K562 (cell line): ENCODE data around the gene NUAK1. TPM values are rescaled to one million over a fixed set of nuclear protein-coding genes. Genes with fewer than 3 reads are reported as not detected.

Source experiments
- ATAC-seq: fragments of 200-7000 bp; cut with Tn5 transposase; 3 replicates; pipeline ENCODE4 v1.9.1; 2020; ENCODE audit warnings: moderate library complexity
- BruUV-seq: library from RNA; stranded (reverse); fragments of 400-500 nt; replicated peaks from 2 replicates; lab custom pipeline; 2021; lab: Mats Ljungman, UMichigan
- CTCF ChIA-PET: fragments of 300-600 bp; formaldehyde crosslinking; extraction: SDS; loops from one replicate; lab custom pipeline; 2021; ENCODE audit warnings: low intra/inter-chr PET ratio; lab: Yijun Ruan, JAX
- POLR2A ChIA-PET: fragments of 300-600, 350-650 bp; sonication (Branson Sonifier 250); formaldehyde crosslinking; extraction: SDS; loops from one replicate; lab custom pipeline; 2021; ENCODE audit warnings: antibody characterized with exemption, inconsistent platforms; lab: Yijun Ruan, JAX
- DNase-seq, 4 experiments: peaks; one replicate each; pipeline versions ENCODE4 v3.0.0 to v3.0.0-alpha.2; 2011 to 2018; ENCODE audit warnings: low spot score in 3 of 4, mixed read lengths in 3 of 4; ENCODE audit errors: extremely low read depth in 1 of 4
- FAIRE-seq: peaks from 2 replicates; lab custom pipeline; 2011; peaks lifted over from hg19 to GRCh38; lab: Jason Lieb, UNC
- H2AFZ ChIP-seq: 2 replicates; pipeline ENCODE4 v1.6.0; 2011; ENCODE audit warnings: low read depth, low read length, control low read depth, inconsistent platforms
- H3K27ac ChIP-seq: fragments of 200-600 bp; 3 replicates; pipeline ENCODE4 v1.8.0; 2011; ENCODE audit warnings: low read depth, mild to moderate bottlenecking, control low read depth, inconsistent platforms, low read length, moderate library complexity, mixed read lengths; ENCODE audit errors: extremely low read depth
- H3K27me3 ChIP-seq, 2 experiments: fragments of 300-600 bp in 1 of 2; 2 replicates in 1 of 2; 3 replicates in 1 of 2; pipeline versions ENCODE4 v1.6.0 to v1.8.0; 2011; ENCODE audit warnings: inconsistent platforms in 2 of 2, low read length in 2 of 2, mild to moderate bottlenecking in 1 of 2, mixed read lengths in 1 of 2, moderate library complexity in 1 of 2; ENCODE audit not compliant: control insufficient read depth in 2 of 2, insufficient read depth in 2 of 2
- H3K36me3 ChIP-seq: fragments of 300-600 bp; 3 replicates; pipeline ENCODE4 v1.8.0; 2011; ENCODE audit warnings: mild to moderate bottlenecking, low read length, inconsistent platforms; ENCODE audit not compliant: control insufficient read depth, insufficient read depth
- H3K4me1 ChIP-seq, 2 experiments: fragments of 200-600 bp in 1 of 2; replicated peaks in 1 of 2; 2 replicates in 1 of 2; 3 replicates in 1 of 2; pipeline versions ENCODE4 v1.5.1 to v1.8.0; 2011; ENCODE audit warnings: inconsistent platforms in 2 of 2, low read length in 2 of 2, mild to moderate bottlenecking in 1 of 2, mixed read lengths in 1 of 2, moderate library complexity in 1 of 2; ENCODE audit not compliant: control insufficient read depth in 2 of 2, insufficient read depth in 2 of 2
- H3K4me2 ChIP-seq: 2 replicates; pipeline ENCODE4 v1.6.1; 2011; ENCODE audit warnings: low read length, control low read depth, inconsistent platforms, mixed read lengths; ENCODE audit not compliant: insufficient read depth
- H3K4me3 ChIP-seq: fragments of 200-600 bp; sonication (generic), shearing (Covaris generic); 2 replicates; pipeline ENCODE4 v1.5.1; 2016; ENCODE audit warnings: control low read depth, inconsistent platforms
- H3K79me2 ChIP-seq: fragments of 200-600 bp; 3 replicates; pipeline ENCODE4 v1.8.0; 2011; ENCODE audit warnings: low read length, inconsistent platforms; ENCODE audit not compliant: control insufficient read depth, insufficient read depth
- H3K9ac ChIP-seq, 2 experiments: 2 replicates each; pipeline versions ENCODE4 v1.6.0 to v1.6.1; 2011; ENCODE audit warnings: low read depth in 2 of 2, low read length in 2 of 2, control low read depth in 1 of 2, inconsistent platforms in 1 of 2, mild to moderate bottlenecking in 1 of 2, mixed read lengths in 1 of 2; ENCODE audit not compliant: insufficient read depth in 1 of 2
- H3K9me1 ChIP-seq: one replicate; pipeline ENCODE4 v1.6.0; 2011; ENCODE audit warnings: inconsistent platforms, mild to moderate bottlenecking, low read length, moderate library complexity; ENCODE audit not compliant: control insufficient read depth, insufficient read depth
- H3K9me3 ChIP-seq: replicated peaks from 2 replicates; pipeline ENCODE4 v1.5.1; 2011; ENCODE audit warnings: low read depth, low read length, inconsistent platforms; ENCODE audit not compliant: control insufficient read depth, insufficient read depth
- H4K20me1 ChIP-seq: replicated peaks from 2 replicates; pipeline ENCODE4 v1.6.1; 2011; ENCODE audit warnings: low read length, inconsistent platforms, mixed read lengths; ENCODE audit not compliant: control insufficient read depth, insufficient read depth
- C11orf30 ChIP-seq: fragments of 450-650 bp; IDR thresholded peaks from 2 replicates; pipeline ENCODE4 v1.6.1; 2016; ENCODE audit warnings: low read depth, mild to moderate bottlenecking
- DIDO1 ChIP-seq: fragments of 450-650 bp; IDR thresholded peaks from 2 replicates; pipeline ENCODE4 v1.6.1; 2016; ENCODE audit warnings: low read depth, missing biosample characterization, missing genetic modification characterization
- E2F3 ChIP-seq: fragments of 250-450 bp; sonication (Bioruptor Pico); IDR thresholded peaks from 2 replicates; pipeline ENCODE4 v1.4.0; 2020; ENCODE audit warnings: mild to moderate bottlenecking
- MEF2D ChIP-seq: conservative IDR thresholded peaks from 2 replicates; pipeline ENCODE4 v1.6.1; 2016; ENCODE audit warnings: low read depth, missing genetic modification characterization, missing compliant biosample characterization
- NFXL1 ChIP-seq: fragments of 450-650 bp; formaldehyde crosslinking; IDR thresholded peaks from 2 replicates; pipeline ENCODE4 v1.4.0; 2021; ENCODE audit warnings: mild to moderate bottlenecking
- NRF1 ChIP-seq, 2 experiments: fragments of 450-650 bp; IDR thresholded peaks in 1 of 2; conservative IDR thresholded peaks in 1 of 2; 2 replicates each; pipeline ENCODE4 v1.6.1; 2014; ENCODE audit warnings: mild to moderate bottlenecking in 2 of 2
- POLR2H ChIP-seq: IDR thresholded peaks from 2 replicates; pipeline ENCODE4 v1.6.1; 2016; ENCODE audit warnings: missing genetic modification characterization, low read depth, mild to moderate bottlenecking, control low read depth, missing compliant biosample characterization, moderate library complexity
- PRMT5 ChIP-seq: sonication (generic); formaldehyde crosslinking; IDR thresholded peaks from 2 replicates; pipeline ENCODE4 v1.5.0; 2020; ENCODE audit warnings: missing genetic modification reagents
- RFX1 ChIP-seq: fragments of 450-650 bp; IDR thresholded peaks from 2 replicates; pipeline ENCODE4 v1.6.1; 2016; ENCODE audit warnings: mild to moderate bottlenecking, moderate library complexity
- SUPT5H ChIP-seq: fragments of 450-650 bp; IDR thresholded peaks from 2 replicates; pipeline ENCODE4 v1.6.1; 2016
- ZNF134 ChIP-seq: fragments of 250-450 bp; sonication (Bioruptor Pico); conservative IDR thresholded peaks from 2 replicates; pipeline ENCODE4 v1.4.0; 2020
- ZNF143 ChIP-seq: sonication (generic); formaldehyde crosslinking; IDR thresholded peaks from 2 replicates; pipeline ENCODE4 v1.9.0; 2022; ENCODE audit warnings: mild to moderate bottlenecking, missing genetic modification reagents
- ZNF146 ChIP-seq: IDR thresholded peaks from one replicate; pipeline ENCODE4 v1.6.1; 2018; ENCODE audit warnings: missing compliant biosample characterization; ENCODE audit not compliant: unreplicated experiment
- WGBS: fragments of 100-300 bp; shearing (Covaris generic); methylation state at CpG from one replicate; pipeline ENCODE4 v1.1.6; 2016; ENCODE audit warnings: low coverage, mixed read lengths; ENCODE audit not compliant: insufficient coverage; ENCODE audit errors: missing lambda C conversion rate; 5-methylcytosine and 5-hydroxymethylcytosine counted together
- in situ Hi-C: fragments of 300-500 bp; cut with MboI; formaldehyde crosslinking; loops from 4 replicates; pipeline ENCODE4 v1.15.0; 2018; ENCODE audit warnings: inconsistent platforms, mixed read lengths
- intact Hi-C: fragments of 100-400 bp; cut with micrococcal nuclease; formaldehyde crosslinking; loops from 2 replicates; pipeline ENCODE4 v1.14.2; 2022
- polyA plus RNA-seq, 8 experiments: library from polyadenylated mRNA; depleted of rRNA in 4 of 8; stranded (reverse) in 5 of 8; unstranded in 3 of 8; fragments of >200 nt; fragmentation: Nextera tagmentation in 2 of 8; fragmentation: Illumina TruSeq in 1 of 8; extraction: Ambion mirVana in 2 of 8; extraction: Trizol in 1 of 8; gene quantifications; 2 replicates each; pipeline versions ENCODE4 v1.2.1 to v1.2.3, GENCODE V29; 2011 to 2014; ENCODE audit warnings: inconsistent platforms in 1 of 8, missing spikeins in 1 of 8
- total RNA-seq, 7 experiments: library from RNA; depleted of rRNA in 6 of 7; stranded (reverse); fragments of >200 nt in 6 of 7; fragmentation: Illumina TruSeq in 2 of 7; extraction: Trizol in 2 of 7; gene quantifications; 2 replicates each; pipeline versions ENCODE4 v1.2.1 to v1.2.3, GENCODE V29; 2011 to 2021; ENCODE audit warnings: low replicate concordance in 1 of 7
- TF ChIP-seq, protein P1 (sequence below): fragments of 200-400 bp; formaldehyde crosslinking; IDR thresholded peaks from 2 replicates; pipeline ENCODE4 v1.6.1; 2017; ENCODE audit warnings: mild to moderate bottlenecking, low read depth, low read length, moderate library complexity
- TF ChIP-seq, protein P2 (sequence below): fragments of 450-650 bp; conservative IDR thresholded peaks from 2 replicates; pipeline ENCODE4 v1.6.1; 2016; ENCODE audit warnings: missing genetic modification characterization, low read depth, mild to moderate bottlenecking, missing compliant biosample characterization, moderate library complexity
- TF ChIP-seq, protein P3 (sequence below): fragments of 250-450 bp; sonication (Bioruptor Pico); IDR thresholded peaks from 2 replicates; pipeline ENCODE4 v1.5.0; 2022; ENCODE audit warnings: mild to moderate bottlenecking
- TF ChIP-seq, protein P4 (sequence below): fragments of 250-450 bp; sonication (Bioruptor Pico); IDR thresholded peaks from 2 replicates; pipeline ENCODE4 v1.4.0; 2020; ENCODE audit warnings: mild to moderate bottlenecking

NUAK1 gene
- total and polyA plus RNA-seq, 9 of the 15 experiments (the other 6 are each of a cell fraction or from before 2014, with no cell fraction given): 0.02 TPM; not detected in 8

DNA sequence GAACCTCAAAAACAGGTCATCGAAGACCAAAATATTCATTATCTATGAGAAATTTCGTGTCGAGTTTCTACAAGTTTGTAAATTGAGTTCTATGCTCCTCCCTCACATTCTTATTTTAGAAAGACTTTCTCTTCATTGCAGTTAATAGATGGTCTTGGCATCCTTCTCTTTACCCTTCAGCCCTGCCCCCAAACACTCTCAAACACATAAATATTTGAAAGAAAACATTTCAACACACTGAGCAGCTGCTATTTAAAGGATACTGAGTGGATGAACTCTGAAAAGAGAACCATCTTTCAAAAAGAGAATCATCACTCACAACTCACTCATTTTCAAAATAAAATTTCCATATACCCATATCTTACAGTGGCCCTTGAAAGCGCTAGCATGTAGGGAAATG, 67.1 kb downstream of the NUAK1 start:
- Histone ChIP-seq H3K36me3 (no peaks in the 10 kb centered on the region), H3K27me3 (peaks cover 0 to 24% of the 10 kb centered on the region in 2 experiments; a peak in 1 of 5 replicates), H3K9me1 (no peaks in the 10 kb centered on the region), H3K4me1 (no peaks in the 10 kb centered on the region), H4K20me1 (peaks cover 7% of the 10 kb centered on the region; the same call in 1 of the 2 replicates), H3K27ac (no peak overlapping the region), H3K4me3 (no peak overlapping the region), H3K9ac (no peak overlapping the region), H3K9me3 (no peaks in the 10 kb centered on the region), H3K79me2 (no peaks in the 10 kb centered on the region), H2AFZ (no peak overlapping the region), H3K4me2 (no peak overlapping the region)
- in situ Hi-C loops (no loop called here), intact Hi-C loops (no loop called here)
- BruUV-seq: no TSS peak
- FAIRE-seq (no peak), ATAC-seq (no peak), DNase-seq (no peak)
- POLR2A ChIA-PET: no interaction called here
- CTCF ChIA-PET: no interaction called here
- TF ChIP-seq ZNF146 (no peak), E2F3 (no peak), SUPT5H (no peak), PRMT5 (CRISPR knock-in tag) (no peak), NRF1 (conservative IDR thresholded peaks at IDR 0.05 in 1 of 2, IDR thresholded peaks at IDR 0.05 in 1 of 2) (no peak), RFX1 (no peak), NFXL1 (CRISPR knock-in tag) (no peak), DIDO1 (no peak), MEF2D (no peak), POLR2H (tag) (no peak), ZNF143 (CRISPR knock-in tag) (no peak), ZNF134 (CRISPR knock-in tag) (no peak), C11orf30 (no peak)
- TF ChIP-seq, protein P1, sequence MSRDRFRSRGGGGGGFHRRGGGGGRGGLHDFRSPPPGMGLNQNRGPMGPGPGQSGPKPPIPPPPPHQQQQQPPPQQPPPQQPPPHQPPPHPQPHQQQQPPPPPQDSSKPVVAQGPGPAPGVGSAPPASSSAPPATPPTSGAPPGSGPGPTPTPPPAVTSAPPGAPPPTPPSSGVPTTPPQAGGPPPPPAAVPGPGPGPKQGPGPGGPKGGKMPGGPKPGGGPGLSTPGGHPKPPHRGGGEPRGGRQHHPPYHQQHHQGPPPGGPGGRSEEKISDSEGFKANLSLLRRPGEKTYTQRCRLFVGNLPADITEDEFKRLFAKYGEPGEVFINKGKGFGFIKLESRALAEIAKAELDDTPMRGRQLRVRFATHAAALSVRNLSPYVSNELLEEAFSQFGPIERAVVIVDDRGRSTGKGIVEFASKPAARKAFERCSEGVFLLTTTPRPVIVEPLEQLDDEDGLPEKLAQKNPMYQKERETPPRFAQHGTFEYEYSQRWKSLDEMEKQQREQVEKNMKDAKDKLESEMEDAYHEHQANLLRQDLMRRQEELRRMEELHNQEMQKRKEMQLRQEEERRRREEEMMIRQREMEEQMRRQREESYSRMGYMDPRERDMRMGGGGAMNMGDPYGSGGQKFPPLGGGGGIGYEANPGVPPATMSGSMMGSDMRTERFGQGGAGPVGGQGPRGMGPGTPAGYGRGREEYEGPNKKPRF: no peak
- TF ChIP-seq, protein P2, sequence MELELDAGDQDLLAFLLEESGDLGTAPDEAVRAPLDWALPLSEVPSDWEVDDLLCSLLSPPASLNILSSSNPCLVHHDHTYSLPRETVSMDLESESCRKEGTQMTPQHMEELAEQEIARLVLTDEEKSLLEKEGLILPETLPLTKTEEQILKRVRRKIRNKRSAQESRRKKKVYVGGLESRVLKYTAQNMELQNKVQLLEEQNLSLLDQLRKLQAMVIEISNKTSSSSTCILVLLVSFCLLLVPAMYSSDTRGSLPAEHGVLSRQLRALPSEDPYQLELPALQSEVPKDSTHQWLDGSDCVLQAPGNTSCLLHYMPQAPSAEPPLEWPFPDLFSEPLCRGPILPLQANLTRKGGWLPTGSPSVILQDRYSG: no peak
- TF ChIP-seq, protein P3, sequence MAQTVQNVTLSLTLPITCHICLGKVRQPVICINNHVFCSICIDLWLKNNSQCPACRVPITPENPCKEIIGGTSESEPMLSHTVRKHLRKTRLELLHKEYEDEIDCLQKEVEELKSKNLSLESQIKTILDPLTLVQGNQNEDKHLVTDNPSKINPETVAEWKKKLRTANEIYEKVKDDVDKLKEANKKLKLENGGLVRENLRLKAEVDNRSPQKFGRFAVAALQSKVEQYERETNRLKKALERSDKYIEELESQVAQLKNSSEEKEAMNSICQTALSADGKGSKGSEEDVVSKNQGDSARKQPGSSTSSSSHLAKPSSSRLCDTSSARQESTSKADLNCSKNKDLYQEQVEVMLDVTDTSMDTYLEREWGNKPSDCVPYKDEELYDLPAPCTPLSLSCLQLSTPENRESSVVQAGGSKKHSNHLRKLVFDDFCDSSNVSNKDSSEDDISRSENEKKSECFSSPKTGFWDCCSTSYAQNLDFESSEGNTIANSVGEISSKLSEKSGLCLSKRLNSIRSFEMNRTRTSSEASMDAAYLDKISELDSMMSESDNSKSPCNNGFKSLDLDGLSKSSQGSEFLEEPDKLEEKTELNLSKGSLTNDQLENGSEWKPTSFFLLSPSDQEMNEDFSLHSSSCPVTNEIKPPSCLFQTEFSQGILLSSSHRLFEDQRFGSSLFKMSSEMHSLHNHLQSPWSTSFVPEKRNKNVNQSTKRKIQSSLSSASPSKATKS (CRISPR knock-in tag): no peak
- TF ChIP-seq, protein P4, sequence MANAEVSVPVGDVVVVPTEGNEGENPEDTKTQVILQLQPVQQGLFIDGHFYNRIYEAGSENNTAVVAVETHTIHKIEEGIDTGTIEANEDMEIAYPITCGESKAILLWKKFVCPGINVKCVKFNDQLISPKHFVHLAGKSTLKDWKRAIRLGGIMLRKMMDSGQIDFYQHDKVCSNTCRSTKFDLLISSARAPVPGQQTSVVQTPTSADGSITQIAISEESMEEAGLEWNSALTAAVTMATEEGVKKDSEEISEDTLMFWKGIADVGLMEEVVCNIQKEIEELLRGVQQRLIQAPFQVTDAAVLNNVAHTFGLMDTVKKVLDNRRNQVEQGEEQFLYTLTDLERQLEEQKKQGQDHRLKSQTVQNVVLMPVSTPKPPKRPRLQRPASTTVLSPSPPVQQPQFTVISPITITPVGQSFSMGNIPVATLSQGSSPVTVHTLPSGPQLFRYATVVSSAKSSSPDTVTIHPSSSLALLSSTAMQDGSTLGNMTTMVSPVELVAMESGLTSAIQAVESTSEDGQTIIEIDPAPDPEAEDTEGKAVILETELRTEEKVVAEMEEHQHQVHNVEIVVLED (CRISPR knock-in tag): no peak
- WGBS: 1% methylated on average over 4 of the region's 4 CpGs
